Activated CD4-positive, alpha-beta T cell treated with anti-CD3 and anti-CD28 coated beads for 1 hour (primary cell): ENCODE data around the gene UCN2.

Source experiments
- DNase-seq: peaks from one replicate; pipeline ENCODE4 v3.0.0-alpha.2; 2020

UCN2 gene, protein sequence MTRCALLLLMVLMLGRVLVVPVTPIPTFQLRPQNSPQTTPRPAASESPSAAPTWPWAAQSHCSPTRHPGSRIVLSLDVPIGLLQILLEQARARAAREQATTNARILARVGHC

DNA sequence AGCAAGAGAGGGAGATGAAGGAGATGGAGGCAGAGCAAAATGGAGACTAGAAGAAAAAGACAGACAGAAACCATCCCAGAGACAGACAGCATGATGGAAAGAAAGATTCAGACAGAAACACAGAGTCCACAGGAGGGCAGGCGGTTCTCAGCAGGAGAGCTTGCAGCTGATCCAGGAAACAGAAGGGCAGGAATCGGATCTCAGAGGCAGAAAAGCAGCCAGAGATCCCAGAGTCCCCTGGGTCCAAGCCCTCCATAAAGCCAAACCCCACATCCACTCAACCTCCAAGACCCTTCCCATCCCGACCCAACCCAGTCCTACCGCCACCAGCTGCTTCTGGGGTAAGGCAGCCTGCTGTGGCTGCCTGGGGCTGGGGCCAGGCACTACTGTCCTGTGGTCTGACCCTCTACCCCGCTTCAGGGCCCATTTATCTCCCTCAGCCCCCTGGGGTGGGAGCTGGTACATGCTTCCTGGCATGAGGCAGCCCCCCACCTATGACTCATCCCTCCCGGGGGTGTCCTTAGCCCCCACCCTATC is at the start of gene UCN2:
Gene UCN2, minus strand, starts transcription at position 400 of the 537 bp plus-strand sequence. CDS start 657 bp downstream, outside the sequence.
- DNase-seq = no peak

DNA sequence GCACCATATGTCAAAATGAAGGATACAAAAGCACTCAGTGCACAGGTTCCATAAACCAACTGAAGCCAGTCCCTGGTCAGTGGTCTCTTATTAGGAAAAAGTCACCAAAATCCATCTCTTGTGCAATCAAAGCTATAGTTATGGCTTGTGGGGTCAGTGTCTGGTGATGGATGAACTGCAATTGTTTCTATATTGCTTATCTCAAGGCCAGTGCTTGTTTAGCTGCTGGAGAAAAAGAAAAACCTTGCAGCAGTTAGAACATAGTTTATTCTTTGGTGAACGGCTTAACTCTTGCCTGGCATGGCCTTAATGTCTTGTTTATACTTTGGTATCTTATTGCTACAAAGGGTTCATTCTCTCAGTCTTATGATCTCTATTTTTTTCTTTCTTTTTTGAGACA is 48.7 kb upstream of the UCN2 start:
- no peak for DNase-seq

DNA sequence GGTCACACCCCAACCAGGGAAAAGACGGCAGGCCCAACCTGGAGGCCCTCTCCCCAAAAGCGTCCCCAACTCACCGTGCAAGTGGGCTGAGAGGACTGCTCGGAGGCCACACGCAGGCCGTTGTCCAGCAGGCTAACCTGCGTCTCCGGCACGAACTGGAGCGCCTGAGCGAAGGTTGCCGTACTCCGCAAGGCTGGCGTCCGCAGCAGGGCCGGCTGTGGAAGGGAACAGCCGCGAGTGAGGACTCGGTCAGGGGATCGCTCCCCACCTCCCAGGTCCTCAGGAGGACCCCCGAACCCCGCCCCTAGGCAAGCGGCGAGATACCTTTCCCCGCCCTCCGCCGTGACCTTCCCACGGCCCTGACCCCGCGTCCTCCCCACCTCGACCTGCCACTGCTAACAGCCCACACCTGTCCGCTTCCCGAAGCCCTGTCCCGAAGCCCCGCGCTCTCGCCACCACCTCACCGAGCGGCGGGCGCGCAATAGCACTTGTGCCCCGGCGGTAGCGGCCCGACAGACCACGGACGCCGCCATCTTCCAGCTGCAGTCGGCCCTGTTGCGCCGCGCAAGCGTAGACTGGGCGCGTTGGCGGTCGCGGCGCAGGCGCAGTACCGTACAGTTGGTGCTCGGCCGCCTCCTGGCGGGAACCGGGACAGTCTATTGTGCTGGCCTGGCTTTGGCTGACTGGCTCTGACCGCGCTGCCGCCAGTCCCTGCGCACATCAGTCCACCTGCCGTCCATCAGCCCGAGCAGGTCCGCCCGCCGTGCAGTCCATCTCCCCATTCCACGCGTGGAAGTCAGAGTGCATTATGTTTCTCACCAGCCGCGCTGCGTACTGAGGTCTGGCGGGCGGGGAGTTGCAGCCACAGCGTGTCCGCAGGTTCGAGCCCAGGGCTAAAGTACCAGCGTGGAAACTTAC is 45.8 kb upstream of the UCN2 start, which contains the start of gene UQCRC1:
Gene UQCRC1, minus strand, starts transcription at position 559 of the 918 bp plus-strand sequence. Its CDS starts 26 bp downstream, at position 533.
- DNase-seq = peak; percentile 88

DNA sequence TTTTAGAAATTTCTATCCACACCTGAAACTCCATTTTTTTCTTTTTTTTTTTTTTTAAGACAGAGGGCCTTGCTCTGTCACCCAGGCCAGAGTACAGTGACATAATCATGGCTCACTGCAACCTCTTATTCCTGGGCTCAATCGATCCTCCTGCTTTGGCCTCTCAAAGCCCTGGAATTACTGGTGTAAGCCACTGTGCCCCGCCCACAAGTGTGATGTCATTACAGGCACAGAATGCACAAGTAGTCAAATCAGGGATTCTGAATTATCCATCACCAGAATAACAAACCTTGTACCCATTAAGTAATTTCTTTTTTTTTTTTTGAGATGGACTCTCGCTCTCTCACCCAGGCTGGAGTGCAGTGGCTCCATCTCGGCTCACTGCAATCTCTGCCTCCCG is 43.9 kb upstream of the UCN2 start:
- no peak for DNase-seq

DNA sequence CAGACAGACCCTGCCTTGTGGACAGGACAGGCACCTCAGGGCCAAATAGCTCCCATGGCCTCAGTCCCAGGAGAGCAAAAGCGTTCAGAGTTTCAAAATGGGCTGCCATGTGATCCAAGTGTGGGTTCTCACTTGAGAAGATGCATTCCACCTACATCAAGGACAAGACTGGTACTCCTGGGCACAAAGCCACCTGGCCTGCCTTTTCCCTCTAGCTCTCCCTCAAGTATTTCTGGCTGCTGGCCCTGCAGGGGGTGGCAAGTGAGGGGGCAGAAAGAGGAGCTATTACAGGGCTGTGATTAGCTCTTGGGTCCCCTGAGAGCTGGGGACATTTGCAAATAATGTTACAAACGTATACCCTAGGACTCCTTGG is 38.0 kb upstream of the UCN2 start:
- no peak for DNase-seq

DNA sequence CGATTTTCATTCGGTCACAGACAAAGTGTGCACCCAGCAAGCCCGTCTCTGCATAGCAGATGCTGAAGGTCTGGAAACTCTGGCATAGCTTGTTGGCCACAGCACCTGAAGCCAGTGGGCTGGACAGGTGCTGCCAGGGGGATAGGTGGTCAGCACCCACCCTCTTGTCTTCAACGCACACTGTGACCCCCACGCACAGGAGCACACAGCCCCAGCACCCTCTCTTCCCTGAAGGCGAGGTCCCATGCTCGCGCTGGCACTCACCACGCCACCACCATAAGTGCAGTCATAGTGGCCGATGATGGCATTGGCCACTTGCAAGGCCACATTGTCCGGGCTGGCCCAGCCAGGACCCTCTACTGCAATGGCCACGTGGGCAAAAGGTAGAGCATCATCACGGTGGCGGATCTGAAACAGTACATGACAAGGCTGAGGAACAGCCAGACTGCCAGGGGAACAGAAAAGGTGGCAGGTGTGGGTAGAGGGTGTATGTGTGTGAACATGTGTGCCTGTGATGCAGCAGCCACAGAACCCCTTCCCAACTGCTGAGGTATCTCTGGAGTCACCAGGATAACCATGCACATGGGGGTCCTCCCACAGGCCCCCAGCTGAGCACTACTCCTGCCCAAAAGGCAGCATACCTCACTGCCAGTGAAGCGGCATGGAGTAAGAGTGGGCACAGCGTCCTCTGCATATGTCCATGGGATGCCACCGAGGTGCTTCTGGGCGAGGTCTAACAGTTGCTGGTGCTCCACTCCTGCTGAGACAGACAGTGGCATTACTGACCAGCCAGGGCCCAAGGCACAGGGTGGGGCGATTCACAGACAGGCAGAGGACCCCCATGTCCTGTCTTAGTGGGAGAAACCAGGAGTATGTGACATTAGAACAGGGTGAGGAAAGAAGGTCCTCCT is 37.4 kb upstream of the UCN2 start:
- DNase-seq = no peak

DNA sequence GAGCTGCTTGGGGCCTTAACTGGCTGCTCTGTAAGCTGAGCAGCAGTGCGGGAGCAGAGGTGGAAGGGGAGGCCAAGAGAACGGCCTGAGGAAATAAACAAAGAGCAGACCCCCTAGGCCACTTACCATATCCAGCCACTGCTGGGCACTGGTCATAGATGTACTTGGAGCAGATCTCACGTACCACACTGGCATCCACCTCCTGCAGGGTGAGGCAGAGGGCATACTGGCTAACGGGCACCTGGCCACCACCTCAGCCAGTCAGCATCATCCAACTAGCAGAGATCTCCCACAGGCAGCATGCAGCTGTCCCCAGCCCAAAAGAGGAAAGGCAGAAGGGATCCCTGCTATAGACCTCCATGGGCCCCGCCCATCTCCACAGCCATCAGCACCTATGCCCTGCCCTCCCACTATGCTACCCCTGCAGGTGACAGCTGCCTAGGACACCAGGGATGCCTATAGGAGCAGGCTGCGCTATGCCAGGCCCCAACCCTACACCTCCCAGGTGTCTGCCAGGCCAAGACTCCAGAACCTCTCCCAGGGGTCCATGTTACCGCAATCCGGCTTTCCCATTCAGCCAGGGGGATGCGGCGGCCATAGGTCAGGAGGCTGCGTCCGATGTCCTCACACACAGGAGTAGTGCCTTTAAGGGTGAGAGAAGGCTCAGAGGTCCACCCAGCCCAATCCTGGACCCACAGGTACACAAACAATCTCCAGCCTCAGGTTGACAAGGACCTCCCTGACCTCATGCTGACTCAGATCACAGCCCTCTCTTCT is 36.1 kb upstream of the UCN2 start:
- no peak for DNase-seq

DNA sequence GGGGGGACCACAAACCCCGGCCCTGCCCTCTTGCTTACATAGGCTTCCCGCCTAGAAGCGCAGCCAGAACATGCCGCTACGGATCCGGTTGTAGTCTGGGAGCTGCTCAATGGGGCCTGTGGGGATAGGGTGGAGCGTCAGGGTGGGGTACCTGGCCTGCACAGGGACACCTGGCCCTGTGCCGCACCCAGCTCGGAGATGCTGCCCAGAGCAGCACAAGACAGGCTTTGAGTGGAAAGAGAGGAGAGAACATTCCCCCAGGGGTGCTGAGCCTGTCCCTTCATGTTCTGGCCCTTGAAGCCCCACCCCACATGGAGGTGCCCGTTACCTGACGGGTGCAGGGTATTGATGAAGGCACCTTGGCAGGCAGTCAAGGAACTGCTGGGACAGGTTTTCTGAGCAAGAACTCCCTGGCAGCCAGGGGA is 35.5 kb upstream of the UCN2 start:
- DNase-seq = no peak

DNA sequence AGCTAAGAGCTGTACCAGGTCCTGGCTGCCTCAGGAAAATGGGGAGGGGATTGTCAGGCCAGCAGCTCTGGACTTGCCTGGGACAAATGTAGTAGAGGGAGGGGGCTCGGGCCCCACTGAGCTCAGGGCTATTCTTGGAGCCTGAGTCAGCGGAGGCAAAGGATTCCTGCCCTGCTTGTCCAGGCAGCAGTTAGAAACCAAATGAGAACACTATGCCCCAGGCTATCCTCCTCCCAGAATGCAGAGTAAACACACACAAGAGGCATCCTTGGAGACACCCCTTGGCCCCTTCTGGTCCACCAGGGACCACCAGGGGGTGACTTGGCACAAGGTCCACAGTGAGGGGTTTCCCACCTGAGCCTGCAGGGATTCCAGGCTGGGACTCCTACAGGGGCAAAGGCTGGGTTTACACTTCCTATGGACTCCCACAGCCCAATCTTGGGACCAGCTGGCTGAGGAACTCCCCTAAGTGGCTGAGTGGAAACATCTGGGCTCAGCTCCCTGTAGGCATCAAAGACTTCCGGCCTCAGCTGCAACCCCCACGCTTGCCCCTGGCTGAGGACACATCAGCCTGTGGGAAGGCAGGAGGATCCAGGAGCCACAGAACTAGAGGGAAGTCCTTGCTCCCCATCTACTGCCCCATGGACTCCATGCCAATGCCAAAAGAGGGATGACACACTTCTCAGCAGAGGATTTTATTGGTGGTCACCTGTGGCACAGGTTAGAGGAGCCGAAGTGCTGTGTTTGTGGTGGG is 34.9 kb upstream of the UCN2 start:
- no peak for DNase-seq

DNA sequence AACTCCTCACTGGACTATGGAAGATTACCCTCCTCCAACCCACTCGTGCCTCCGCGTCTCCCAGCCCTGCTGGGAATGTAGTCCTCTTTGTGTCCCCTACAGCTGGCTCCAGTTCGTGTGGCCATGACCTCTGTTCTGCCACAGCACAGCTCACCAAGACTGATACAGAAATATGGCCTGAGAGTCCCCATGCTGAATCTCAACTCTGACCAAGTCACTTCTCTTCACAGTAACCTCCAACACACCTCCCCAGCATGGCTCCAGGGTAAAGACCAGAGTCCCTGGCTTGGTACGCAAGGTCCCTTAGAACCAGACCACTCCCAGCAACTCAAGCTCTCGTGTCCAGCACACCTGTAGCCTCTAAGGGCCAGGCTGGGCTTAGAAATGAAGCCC is 33.8 kb upstream of the UCN2 start:
- no peak for DNase-seq

DNA sequence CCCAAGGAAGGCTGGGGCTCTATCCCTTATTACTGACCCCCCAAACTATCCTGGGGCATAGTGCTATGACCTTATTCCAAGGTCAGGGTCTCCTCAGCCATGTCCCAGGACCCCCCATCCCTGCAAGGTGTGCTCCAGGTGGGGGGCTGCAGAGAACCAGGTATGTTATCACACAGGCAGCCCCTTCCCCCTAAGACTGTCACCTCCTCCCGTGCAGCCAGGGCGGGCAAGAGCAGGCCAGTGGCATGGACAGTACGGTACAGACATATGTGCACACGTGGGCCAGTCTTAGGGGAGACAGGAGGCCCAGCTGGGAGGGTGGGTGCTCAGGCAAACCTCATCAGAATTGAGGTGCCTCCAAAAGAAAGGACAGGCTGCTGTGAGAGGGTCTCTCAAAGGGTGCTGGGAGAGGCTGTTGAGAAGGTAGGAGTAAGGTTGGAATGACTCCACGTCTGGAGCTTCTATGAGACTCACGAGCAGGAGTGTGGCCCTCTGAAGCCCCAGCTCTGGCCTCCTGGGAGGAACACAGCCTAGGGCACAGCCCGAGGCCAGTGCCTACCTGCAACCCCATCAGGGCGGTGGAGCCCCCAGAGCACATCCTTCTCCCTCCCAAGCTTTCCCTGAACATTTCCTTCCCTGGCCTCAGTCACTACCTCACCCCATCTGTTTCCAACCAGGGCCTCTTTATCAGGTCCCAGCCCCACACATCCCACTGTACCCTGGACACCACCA is 33.3 kb upstream of the UCN2 start:
- DNase-seq = no peak

DNA sequence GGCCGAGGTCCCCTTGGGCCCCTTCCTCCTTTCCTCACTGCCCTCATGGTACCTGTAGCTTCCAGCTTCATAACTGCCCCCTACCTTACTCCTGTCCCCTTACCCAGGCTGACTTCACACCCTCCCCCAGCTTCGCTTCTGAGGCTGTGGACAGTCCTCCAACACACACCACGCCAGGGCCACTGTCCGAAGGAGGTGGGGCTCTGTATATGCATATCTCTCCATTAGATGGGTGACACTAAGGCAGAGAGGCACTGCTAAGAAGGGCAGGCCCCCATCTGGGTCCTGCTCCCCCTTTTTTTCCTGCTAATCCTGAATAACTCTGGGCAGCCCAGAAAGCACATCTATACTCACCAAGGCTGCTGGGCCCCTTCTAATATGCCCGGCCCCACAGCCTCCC is 32.6 kb upstream of the UCN2 start:
- no peak for DNase-seq

DNA sequence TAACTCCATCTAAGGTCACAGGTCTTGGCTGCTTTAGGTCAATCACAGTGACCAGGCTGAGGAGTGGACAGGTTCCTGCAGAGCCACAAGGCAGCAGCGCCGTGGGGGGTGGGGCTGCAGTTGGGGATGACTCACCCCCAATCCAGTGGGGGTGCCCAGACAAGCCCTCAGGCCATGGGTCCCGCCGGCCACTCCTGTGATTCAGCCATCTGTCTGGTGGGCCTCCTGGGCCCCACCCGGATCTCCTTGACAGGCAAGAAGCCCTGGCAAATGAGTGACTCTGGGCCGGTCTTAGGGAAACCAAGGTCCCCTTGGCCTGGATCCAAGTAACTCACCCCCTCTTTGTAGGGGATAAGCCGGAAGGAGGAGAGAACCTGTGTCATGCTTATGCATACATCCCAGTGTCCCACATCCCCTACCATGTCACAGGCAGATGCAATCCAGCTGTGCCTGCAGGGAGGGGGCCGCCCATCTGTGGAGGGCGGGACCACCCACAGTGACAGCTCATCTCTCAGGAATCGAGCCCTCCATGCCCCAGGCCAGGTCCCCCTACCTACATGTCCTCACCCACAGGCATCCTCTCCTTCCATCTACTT is 32.0 kb upstream of the UCN2 start:
- no peak for DNase-seq

DNA sequence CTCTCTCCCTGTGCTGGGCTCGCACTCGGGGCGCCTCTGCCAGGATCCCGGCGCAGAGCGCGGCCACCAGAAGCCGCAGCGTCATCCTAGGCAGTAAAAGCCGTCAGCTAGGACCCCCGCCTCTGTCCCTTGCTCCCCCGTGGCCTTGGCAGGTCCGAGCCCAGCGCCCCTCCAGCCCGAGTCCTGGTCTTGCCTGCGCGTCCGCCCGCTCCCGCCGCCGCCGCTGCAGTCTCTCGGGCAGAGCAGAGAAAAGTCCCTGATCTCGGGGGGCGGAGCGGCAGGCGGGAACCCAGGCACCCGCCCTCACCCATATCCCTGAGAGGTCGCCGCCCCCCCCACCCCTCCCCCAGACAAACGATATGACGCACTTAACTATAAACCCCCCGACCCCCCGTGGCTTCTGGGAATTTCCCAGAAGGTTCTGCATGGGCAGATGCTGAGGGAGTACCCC is 31.5 kb upstream of the UCN2 start, which contains the start of gene COL7A1:
Gene COL7A1, minus strand, starts transcription at position 255 of the 451 bp plus-strand sequence. Its CDS starts 170 bp downstream, at position 85.
- DNase-seq = no peak

DNA sequence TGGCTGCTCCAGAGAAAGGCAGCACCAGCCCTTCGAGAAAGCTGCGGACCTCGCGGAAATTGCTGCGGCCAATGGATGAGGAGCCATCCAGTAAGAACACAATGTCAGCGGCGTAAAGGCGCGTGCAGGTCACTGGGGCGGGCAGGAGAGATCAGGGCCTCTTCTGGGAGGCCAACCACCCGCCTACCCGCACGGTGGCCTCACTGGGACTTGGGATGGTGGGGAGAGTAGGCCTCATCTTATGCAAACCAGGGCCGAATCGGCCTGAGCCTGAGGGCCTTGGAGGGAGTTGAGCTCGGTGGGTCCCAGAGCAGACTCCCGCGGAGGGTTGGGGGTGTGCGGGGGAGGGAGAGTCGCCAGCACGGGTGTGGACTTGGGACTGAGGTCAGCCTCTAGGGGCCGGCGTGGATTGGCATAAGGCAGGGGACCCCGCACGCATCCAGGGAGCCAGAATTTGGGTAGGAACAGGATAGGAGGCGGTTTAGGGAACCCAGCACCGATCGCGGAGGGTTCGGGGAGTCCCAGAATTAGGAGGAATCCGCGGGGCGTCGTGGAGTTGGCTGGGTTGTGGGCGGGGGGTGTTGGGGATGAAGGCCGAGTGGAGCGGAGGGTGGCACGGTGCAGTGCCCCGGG is 31.0 kb upstream of the UCN2 start:
- no peak for DNase-seq

DNA sequence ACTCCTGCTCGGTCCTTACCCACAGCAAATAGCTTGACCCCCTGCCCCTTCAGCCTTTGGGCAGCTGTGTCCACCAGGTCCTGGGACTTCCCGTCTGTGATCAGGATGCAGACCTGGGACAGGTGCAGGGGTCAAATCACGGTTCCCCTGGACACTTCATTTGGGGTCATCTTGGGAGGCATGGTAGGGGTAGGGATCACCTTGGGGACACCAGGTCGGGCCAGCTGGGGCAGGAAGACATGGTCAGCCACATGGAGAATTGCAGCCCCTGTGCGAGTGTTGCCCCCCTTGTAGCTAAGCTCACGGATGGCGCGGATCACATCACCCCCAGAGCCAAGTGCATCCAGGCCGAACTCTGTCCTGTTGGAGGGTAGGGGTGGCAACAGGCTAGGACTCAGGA is 29.8 kb upstream of the UCN2 start:
- no peak for DNase-seq

DNA sequence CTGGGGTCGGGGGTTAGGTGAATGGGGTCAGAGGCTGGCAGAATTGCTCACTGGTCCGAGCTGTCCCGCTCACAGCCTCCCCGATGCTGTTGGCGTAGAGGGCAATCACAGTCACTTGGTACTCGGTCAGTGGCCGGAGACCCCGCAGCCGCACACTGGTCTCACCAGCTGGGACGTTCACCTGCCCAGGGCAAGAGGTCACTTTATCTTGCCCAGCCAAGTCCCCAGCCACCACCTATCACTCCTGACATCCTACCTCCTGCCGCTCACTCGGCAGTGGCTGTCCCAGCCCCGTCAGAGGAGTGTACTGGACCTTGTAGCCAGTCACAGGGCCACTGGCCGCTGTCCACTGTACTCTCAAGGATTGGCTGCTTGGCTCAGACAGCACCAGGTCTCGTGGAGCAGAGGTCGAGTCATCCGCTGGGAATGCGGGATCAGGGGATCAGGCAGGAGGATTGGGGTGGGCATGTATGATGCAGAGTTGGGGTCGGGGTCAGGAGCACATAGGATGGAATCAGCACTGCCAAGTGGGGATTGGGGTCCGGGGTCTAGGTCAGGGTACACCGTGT is 29.0 kb upstream of the UCN2 start:
- DNase-seq = no peak

DNA sequence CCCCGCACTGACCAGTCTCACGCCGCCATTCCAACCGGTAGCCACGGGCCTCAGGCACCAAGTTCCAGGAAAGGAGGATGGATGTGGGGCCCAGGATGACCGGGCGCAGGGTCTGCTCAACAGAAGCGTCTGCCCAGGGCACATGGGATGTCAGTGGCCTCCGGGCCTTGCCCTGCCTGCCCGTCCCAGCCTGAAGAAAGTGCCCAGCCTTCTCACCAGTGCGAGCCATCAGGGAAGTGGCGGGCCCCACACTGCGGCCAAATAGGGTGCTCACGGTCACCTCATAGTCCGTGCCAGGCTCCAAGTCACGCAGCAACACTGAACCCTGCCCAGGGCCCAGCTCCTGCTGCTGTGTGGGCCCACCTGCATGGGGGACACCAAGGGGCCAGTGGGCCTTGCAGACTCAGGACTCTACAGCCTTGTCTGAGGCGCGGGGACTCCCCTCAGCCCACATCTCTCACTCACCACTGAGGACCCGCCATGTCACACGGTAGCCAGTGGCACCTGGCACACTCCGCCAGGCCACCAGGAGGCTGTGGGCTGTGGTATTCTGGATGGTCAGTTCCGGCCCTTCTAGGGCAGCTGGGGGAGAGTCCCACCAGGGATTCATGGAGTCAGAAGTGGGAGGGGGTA is 28.4 kb upstream of the UCN2 start:
- no peak for DNase-seq

DNA sequence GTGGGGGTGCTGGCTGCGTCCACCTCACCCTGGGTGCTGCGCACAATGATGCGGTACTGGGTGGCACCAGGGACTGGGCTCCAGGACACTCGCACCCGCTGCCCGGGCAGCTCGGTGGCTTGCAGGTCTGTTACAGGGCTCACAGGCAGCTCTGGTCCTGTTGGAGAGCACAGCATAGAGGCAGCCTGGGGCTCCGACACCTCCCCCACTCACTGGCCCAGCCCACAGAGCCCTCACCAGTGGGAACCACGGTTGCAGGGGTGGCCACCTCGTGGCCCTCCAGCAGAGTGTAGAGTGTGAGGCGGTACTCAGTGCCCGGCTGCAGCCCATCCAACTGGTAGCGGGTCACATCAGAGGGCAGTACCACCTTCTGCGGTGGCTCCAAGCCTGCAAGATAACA is 27.9 kb upstream of the UCN2 start:
- DNase-seq = no peak
